Mesothelial cell of epicardium (in vitro differentiated cells): ENCODE data around the gene OBSCN. TPM values are rescaled to one million over a fixed set of nuclear protein-coding genes. Genes with fewer than 3 reads are reported as not detected.

Source experiments
- DNase-seq, 2 experiments: peaks; one replicate each; pipeline ENCODE4 v3.0.0; 2021; ENCODE audit warnings: low spot score in 2 of 2; ENCODE audit not compliant: unreplicated experiment in 2 of 2
- H3K27ac Mint-ChIP-seq: 2 replicates; pipeline ENCODE4 v1.8.0; 2021; ENCODE audit warnings: mixed read lengths
- H3K27me3 Mint-ChIP-seq: 2 replicates; pipeline ENCODE4 v1.8.0; 2021; ENCODE audit warnings: low read depth, mixed read lengths
- H3K36me3 Mint-ChIP-seq: 2 replicates; pipeline ENCODE4 v1.8.0; 2021; ENCODE audit warnings: mixed read lengths
- H3K4me1 Mint-ChIP-seq: 2 replicates; pipeline ENCODE4 v1.8.0; 2021; ENCODE audit warnings: mixed read lengths
- H3K4me3 Mint-ChIP-seq: 2 replicates; pipeline ENCODE4 v1.8.0; 2021; ENCODE audit warnings: mild to moderate bottlenecking, moderate library complexity, mixed read lengths
- H3K9me3 Mint-ChIP-seq: 2 replicates; pipeline ENCODE4 v1.8.0; 2021; ENCODE audit warnings: mixed read lengths
- total RNA-seq: library from RNA; stranded (reverse); gene quantifications from 3 replicates; pipeline ENCODE4 v1.2.1, GENCODE V29; 2021
- TF ChIP-seq, protein P1 (sequence below): fragments of 200-600 bp; sonication (generic); IDR thresholded peaks from one replicate; pipeline ENCODE4 v1.5.0; 2021; ENCODE audit warnings: antibody characterized with exemption; ENCODE audit not compliant: unreplicated experiment

The OBSCN gene
- total RNA-seq, 1 donor from 2014 or later = 113 TPM

DNA sequence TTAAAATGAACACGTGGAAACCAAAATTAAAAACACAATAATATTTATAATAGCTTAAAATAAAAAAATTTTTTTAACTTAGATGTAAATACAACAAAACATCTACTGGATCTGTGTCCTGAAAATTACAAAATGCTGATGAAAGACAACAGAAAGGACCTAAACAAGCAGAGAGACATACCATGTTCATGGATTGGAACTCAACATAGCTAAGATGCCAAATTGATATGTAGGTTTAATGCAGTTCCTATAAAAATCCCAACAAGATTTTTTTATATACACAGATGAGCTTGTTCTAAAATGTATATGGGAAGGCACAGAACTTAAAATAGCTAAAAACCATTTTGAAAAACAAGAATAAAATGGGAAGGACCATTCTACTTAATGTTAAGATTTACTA, 117.4 kb downstream of the OBSCN start:
- Mint-ChIP-seq H3K4me1 (no peaks in the 10 kb centered on the region), H3K9me3 (peaks cover 17% of the 10 kb centered on the region), H3K4me3 (no peak overlapping the region), H3K27me3 (no peaks in the 10 kb centered on the region), H3K27ac (no peak overlapping the region), H3K36me3 (peaks cover 48% of the 10 kb centered on the region)
- TF ChIP-seq, protein P1, sequence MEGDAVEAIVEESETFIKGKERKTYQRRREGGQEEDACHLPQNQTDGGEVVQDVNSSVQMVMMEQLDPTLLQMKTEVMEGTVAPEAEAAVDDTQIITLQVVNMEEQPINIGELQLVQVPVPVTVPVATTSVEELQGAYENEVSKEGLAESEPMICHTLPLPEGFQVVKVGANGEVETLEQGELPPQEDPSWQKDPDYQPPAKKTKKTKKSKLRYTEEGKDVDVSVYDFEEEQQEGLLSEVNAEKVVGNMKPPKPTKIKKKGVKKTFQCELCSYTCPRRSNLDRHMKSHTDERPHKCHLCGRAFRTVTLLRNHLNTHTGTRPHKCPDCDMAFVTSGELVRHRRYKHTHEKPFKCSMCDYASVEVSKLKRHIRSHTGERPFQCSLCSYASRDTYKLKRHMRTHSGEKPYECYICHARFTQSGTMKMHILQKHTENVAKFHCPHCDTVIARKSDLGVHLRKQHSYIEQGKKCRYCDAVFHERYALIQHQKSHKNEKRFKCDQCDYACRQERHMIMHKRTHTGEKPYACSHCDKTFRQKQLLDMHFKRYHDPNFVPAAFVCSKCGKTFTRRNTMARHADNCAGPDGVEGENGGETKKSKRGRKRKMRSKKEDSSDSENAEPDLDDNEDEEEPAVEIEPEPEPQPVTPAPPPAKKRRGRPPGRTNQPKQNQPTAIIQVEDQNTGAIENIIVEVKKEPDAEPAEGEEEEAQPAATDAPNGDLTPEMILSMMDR = no peak
- no peak for DNase-seq

DNA sequence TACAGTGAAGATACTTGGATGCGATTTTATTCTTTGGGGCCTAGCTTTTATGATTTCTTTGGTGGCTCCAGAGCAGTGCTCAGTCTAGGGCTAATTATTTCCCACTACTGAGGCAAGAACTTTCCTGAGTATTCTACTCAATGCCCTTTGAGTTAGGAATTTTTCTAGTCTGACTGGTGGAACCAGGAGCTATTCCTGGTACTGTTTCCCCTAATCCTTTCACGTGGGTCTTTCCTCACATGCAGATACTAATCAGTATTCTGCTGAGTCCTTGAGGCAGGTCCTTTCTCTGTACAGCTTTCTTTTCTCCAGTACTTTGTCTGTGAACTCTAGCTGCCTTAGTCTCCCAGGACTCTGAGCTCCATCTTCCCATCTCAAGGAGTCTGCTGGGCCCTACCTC, 122.0 kb downstream of the OBSCN start:
- Mint-ChIP-seq H3K4me3 (no peak overlapping the region), H3K4me1 (no peaks in the 10 kb centered on the region), H3K27ac (no peak overlapping the region), H3K9me3 (peaks cover 10% of the 10 kb centered on the region), H3K27me3 (no peaks in the 10 kb centered on the region), H3K36me3 (peaks cover 25% of the 10 kb centered on the region)
- TF ChIP-seq, protein P1 = no peak
- no peak for DNase-seq

DNA sequence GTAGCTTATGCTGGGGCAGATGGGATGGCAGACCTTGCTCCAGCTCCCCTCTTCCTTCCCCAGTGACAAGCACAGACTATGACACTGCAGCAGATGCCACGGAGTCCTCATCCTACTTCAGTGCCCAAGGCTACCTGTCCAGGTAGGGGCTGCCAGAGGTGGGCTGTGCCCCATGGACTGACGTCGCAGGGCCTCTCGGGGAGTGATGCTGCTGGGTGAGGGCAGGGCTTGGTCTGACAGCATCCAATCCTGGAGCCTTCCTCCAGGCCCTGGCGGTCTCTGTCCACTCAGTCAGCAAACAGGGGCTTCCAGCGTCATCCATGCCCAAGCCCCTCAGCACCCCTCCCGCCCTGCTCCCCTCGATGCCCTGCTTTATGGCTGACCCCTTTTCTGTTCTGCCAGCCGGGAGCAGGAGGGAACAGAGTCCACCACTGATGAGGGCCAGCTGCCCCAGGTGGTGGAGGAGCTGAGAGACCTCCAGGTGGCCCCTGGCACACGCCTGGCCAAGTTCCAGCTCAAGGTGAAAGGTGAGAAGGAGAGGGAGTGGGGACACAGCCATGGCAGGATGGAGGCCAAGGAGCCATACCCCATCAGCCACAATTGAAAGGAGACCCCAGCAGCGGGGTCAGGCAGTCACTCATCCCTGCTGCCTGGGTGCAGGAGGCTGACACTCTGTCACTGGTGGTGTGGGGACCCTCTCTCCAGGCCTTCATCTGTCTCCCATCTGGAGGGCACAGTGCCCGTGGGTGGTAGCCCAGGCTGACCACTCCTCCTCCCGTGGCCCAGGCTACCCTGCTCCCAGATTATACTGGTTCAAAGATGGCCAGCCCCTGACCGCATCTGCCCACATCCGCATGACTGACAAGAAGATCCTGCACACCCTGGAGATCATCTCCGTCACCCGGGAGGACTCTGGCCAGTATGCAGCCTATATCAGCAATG, 125.2 kb downstream of the OBSCN start:
- TF ChIP-seq, protein P1 = no peak
- Mint-ChIP-seq H3K4me3 (no peak overlapping the region), H3K27me3 (no peaks in the 10 kb centered on the region), H3K9me3 (no peaks in the 10 kb centered on the region), H3K27ac (no peak overlapping the region), H3K4me1 (no peaks in the 10 kb centered on the region), H3K36me3 (no peaks in the 10 kb centered on the region)
- no peak for DNase-seq

DNA sequence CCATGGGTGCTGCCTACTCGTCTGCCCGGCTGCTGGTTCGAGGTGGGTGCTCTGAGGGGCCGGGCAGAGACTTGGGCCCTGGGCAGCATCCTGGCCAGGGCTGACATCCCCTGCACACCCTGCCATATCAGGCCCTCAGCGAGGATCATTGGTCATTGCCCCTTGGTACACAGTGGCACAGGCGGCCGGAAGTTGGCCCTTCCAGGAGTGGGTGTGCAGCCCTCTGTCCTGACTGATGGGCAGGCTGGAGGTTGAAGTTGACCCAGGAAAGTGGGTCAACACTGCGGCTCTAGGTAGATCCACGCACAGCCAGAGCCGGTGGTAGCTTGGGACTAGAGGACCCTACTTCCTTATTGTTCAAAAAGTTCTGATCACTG, 125.9 kb downstream of the OBSCN start:
- no peak overlapping the region for H3K4me3 Mint-ChIP-seq
- H3K27ac Mint-ChIP-seq = no peak overlapping the region
- TF ChIP-seq, protein P1 = no peak

DNA sequence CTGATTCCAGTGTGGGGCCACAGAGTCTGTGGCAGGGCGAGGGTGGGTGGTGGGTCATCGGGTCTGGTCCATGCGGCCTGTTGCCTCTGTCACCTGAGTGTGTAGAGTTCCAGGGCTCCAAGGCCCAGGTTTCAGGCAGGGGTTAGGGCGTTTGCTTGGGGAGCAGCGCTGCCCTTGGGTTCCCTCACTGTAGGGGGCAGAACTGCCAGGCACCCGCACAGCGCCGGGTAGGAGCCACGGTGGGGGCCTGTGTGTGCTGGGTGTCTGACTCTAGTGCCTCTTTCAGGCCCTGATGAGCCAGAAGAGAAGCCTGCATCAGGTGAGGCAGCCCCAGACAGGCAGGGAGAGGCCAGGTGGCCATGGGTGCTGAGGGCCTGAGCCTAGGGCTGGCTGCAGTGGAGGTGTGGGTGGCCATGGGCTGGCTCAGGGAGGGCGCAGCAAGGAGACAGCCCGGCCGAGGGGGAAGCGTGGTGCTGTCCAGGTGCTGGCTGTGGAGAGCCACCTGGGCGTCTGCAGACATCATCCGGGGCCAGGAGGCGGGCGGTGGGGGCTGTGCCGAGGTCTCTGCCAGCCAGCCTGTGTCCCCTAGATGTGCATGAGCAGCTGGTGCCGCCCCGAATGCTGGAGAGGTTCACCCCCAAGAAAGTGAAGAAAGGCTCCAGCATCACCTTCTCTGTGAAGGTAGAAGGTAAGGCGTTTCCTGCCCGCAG, 126.5 kb downstream of the OBSCN start:
- H3K36me3 Mint-ChIP-seq = peaks cover under 1% of the 10 kb centered on the region
- no peak for DNase-seq
- no peaks in the 10 kb centered on the region for H3K27me3 Mint-ChIP-seq

More for the DNA sequence above, 125.9 kb downstream of the OBSCN start:
- Mint-ChIP-seq H3K4me1 (no peaks in the 10 kb centered on the region), H3K27me3 (no peaks in the 10 kb centered on the region), H3K36me3 (no peaks in the 10 kb centered on the region), H3K9me3 (no peaks in the 10 kb centered on the region)
- DNase-seq = no peak

More for the DNA sequence above, 126.5 kb downstream of the OBSCN start:
- Mint-ChIP-seq H3K27ac (no peak overlapping the region), H3K4me3 (no peak overlapping the region), H3K4me1 (no peaks in the 10 kb centered on the region), H3K9me3 (no peaks in the 10 kb centered on the region)
- TF ChIP-seq, protein P1 = no peak
